ENCODE measurements around the gene RRP1. TPM values are rescaled to one million over a fixed set of nuclear protein-coding genes. Genes with fewer than 3 reads are reported as not detected.
"Not testable (repeated sequence)": the region's sequence is repeated elsewhere in the genome, so short reads cannot be mapped to it uniquely, and the experiment has no call there.

RRP1 gene
- total RNA-seq, 4 donors from 2014 or later = 22.0 to 66.8 (median 25.4) TPM

DNA sequence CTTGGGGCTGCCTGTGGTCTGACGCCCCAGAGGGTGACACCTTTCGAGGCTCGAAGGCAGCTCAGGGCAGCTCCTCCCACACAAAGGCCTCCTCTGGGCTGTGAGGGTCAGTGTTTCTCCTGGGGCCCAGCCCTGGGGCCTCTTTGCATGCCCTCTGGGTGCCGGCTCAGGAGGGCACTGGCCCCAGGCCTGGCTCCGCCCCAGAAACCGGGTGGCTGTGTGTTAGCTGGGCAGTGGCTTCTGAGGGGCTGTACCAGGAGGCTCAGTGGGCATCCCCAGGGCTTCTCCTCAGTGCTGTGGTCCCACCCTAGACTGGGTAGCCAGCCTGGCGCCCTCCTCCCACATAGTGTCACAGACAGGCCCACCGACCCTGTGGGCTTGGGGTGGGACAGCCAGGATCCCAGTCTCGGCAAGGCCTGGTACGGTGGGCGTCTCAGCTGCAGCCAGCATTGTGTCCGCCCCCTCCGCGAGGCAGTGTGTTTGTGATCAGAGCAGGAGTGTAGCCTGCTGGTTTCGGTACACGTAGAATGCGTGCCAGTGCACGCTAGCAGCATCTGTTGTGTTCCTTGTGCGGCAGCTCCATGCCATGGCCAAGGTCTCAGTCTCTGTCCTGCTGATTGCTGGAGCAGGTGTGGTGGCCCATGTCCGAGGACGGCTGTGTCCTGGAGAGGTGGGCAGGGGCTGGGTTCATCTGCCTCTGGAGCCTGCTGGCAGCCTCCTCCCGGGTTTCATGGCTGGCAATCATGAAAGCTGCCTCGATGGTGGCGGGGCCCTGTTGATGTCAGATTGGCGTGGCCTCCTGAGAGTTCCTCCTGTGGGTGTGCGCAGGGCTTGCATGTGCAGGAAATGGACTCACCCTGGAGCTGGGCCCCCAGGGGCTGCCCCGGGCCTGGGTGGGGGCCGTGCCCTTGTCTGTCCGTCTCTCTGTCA lies 28.0 kb downstream of the RRP1 start:
- ATAC-seq (ENCODE audit: low FRiP score) (no peak), DNase-seq (ENCODE audit: low spot score) (no peak)

GRCh38 chr21:43818685-43819084 lies 29.3 kb downstream of the RRP1 start:
- ATAC-seq (ENCODE audit: low FRiP score) = no peak
- DNase-seq (ENCODE audit: low spot score) = no peak
- no peak for TF ChIP-seq CTCF (IDR thresholded peaks at IDR 0.05)

More for the DNA sequence above, 28.0 kb downstream of the RRP1 start:
- TF ChIP-seq CTCF (IDR thresholded peaks at IDR 0.05) = no peak

GRCh38 chr21:43819511-43820405 lies 30.4 kb downstream of the RRP1 start:
- ATAC-seq (ENCODE audit: low FRiP score) = no peak
- DNase-seq (ENCODE audit: low spot score) = no peak
- no peak for TF ChIP-seq CTCF (IDR thresholded peaks at IDR 0.05)

DNA sequence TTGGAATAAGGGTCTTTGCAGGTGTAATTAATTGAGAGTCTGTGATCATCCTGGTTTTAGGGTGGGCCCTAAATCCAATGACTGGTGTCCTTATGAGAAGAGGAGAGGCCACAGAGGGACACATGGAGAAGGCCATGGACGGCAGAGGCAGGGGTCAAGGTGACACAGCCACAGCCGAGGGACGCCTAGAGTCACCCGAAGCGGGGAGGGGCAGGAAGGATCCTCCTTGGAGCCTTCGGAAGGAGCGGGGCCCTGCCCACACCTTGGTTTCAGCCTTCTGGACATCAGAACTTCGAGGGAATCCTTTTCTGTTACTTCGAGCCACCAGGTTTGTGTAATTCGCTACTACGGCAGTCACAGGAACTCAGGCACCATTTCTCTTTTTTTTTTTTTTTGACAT lies 31.1 kb downstream of the RRP1 start:
- TF ChIP-seq CTCF (IDR thresholded peaks at IDR 0.05) = no peak
- ATAC-seq (ENCODE audit: low FRiP score) = no peak
- DNase-seq (ENCODE audit: low spot score) = no peak

GRCh38 chr21:43822166-43822565 lies 32.8 kb downstream of the RRP1 start:
- not testable (repeated sequence) for DNase-seq (ENCODE audit: low spot score); ATAC-seq (ENCODE audit: low FRiP score)

DNA sequence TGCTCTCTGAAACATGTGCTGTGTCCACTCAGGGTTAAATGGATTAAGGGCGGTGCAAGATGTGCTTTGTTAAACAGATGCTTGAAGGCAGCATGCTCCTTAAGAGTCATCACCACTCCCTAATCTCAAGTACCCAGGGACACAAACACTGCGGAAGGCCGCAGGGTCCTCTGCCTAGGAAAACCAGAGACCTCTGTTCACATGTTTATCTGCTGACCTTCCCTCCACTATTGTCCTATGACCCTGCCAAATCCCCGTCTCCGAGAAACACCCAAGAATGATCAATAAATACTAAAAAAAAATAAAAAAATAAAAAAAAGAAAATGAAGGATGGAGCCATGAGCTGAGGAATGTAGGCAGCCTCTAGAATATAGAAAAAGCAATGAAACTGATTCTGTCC lies 33.4 kb downstream of the RRP1 start:
- not testable (repeated sequence) for DNase-seq (ENCODE audit: low spot score); ATAC-seq (ENCODE audit: low FRiP score)

DNA sequence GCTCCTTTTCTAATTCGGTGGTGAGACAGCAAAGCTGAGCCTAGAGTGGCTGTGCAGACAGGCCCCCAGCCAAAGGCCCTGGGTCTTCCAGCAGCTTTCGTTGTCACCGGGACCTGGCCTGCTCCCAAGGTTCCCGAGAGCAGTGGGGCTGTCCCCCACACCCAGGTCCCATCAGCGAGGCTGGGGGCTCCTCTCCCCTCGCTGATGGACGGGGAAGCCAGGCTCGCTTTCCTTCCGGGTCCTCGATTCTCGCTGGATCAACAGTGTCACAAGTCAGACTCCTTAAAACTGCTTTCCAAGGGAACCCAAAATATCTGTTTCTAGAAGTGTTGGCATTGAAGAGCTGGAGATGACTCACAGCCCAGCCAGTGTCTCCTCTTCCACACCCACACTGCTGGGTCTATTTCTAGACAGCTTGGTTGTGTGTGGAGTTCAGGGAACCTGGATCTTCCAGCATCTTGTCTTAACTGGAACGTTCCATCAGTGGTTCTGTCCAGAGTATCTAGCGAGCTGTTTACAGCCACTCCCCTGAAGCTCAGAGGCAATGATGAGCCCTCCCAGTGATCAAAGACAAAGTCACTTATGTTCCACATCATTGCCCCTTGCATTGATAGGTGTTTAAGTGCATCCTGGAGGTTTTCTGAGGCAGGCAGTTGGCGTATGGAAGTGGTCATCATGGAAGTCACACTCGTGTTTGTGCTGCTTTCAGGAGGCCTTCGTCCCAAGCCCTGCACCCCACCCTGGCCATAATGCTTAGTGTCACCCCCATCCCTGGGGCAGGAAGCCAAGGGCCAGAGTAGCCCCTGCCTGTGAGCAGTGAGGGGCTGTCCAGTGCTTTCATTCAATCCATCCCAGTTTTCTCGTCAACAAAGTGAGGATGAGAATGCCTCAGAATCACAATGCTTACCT lies 35.2 kb downstream of the RRP1 start:
- no peak for ATAC-seq (ENCODE audit: low FRiP score)
- no peak for TF ChIP-seq CTCF (IDR thresholded peaks at IDR 0.05)
- DNase-seq (ENCODE audit: low spot score) = no peak
